ENCODE data around the gene HSPA12B. TPM values are rescaled to one million over a fixed set of nuclear protein-coding genes. Genes with fewer than 3 reads are reported as not detected.
A peak's percentile ranks its signal among the peaks of the same experiment; 100 is the strongest.

Gene HSPA12B
- total and polyA plus RNA-seq, 2 of the 13 experiments (the other 11 are each of a cell fraction or from before 2014, with no cell fraction given): 0.01 TPM; not detected in 1

DNA sequence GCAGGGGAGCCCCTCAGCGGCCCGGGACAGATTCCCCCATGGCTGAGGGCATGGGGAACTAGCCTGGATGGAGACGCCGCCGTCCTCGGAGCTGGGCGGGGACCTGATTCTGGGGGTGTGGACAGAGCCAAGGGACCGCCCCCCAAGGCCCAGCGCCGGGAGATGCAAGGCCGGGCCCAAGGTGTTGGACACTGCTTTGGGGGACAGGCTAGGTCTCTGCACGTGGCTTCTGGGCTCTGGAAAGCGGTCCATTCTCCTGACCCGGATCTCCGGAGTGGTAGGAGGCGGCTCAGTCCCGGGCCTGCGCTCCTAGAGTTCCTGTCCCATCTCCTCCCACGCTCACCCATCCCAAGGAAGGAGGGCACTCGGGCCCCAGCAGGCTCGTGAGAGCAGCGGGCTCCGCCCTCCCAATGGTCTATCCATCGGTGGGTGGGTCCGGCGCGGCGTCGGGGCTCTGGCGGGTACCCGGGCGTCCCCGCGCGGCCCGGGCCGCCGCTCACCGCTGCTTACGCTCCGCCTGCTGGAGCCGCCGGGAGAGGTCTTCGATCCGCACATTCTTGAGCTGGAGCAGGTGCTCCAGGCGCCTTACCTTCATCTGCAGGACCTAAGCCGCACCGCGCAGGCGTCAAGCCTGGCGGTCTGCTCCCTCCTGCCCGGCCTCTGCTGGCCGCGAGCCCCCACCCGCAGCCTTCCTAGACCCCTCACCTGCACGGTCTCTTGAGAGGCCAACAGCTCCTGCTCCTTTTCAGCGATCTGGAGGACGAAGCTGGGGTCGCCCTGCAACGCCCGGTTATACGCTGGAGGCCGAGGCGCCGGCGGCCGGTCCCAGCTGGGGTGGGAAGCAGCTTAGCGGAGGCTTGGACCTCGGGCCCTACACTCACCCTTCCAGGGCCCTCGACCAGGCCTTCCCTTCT lies 45.5 kb downstream of the HSPA12B start (continued):
- 0 out of 2 replicates have a peak, but pooled peaks have one; percentile 37 for TF ChIP-seq KLF15 (CRISPR knock-in tag; IDR thresholded peaks at IDR 0.05; ENCODE audit: borderline replicate concordance)
- TF ChIP-seq CREM (IDR thresholded peaks at IDR 0.05): no peak
- TF ChIP-seq CREM (CRISPR knock-in tag; IDR thresholded peaks at IDR 0.05): no peak
- TF ChIP-seq ZFP36L1 (CRISPR knock-in tag; IDR thresholded peaks at IDR 0.05): no peak
- no peak for TF ChIP-seq ZNF782 (CRISPR knock-in tag; IDR thresholded peaks at IDR 0.05; ENCODE audit: borderline replicate concordance)
- TF ChIP-seq ZNF7 (CRISPR knock-in tag; IDR thresholded peaks at IDR 0.05): no peak
- peak; percentile 69 for TF ChIP-seq ZNF605 (CRISPR knock-in tag; IDR thresholded peaks at IDR 0.05)
- TF ChIP-seq, protein P1, sequence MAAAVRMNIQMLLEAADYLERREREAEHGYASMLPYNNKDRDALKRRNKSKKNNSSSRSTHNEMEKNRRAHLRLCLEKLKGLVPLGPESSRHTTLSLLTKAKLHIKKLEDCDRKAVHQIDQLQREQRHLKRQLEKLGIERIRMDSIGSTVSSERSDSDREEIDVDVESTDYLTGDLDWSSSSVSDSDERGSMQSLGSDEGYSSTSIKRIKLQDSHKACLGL (CRISPR knock-in tag; IDR thresholded peaks at IDR 0.05): peak; percentile 43
- TF ChIP-seq FOXJ3 (CRISPR knock-in tag; IDR thresholded peaks at IDR 0.05; ENCODE audit: borderline replicate concordance): no peak
- no peak for TF ChIP-seq ZNF280B (CRISPR knock-in tag; IDR thresholded peaks at IDR 0.05; ENCODE audit: borderline replicate concordance)
- TF ChIP-seq RCOR2 (CRISPR knock-in tag; IDR thresholded peaks at IDR 0.05): no peak
- TF ChIP-seq ZSCAN29 (CRISPR knock-in tag; conservative IDR thresholded peaks at IDR 0.05): no peak
- no peak; the same call in 1 of the 2 replicates for TF ChIP-seq TAF1 (CRISPR knock-in tag; IDR thresholded peaks at IDR 0.05)
- 0 out of 2 replicates have a peak, but pooled peaks have one; percentile 24 for TF ChIP-seq ZNF501 (CRISPR knock-in tag; IDR thresholded peaks at IDR 0.05)
- no peak for TF ChIP-seq ZNF788 (CRISPR knock-in tag; IDR thresholded peaks at IDR 0.05; ENCODE audit: borderline replicate concordance)
- TF ChIP-seq TRIM24 (CRISPR knock-in tag; IDR thresholded peaks at IDR 0.05): no peak
- no peak for TF ChIP-seq ZNF205 (CRISPR knock-in tag; IDR thresholded peaks at IDR 0.05)
- TF ChIP-seq MXD4 (CRISPR knock-in tag; IDR thresholded peaks at IDR 0.05): no peak
- TF ChIP-seq RARA (CRISPR knock-in tag; IDR thresholded peaks at IDR 0.05): no peak

Data from HepG2 (cell line).